MM.1S (cell line): ENCODE results near the gene TRAPPC8.

ENCODE experiments used
- EZH2phosphoT487 ChIP-seq: fragments of 300-600 bp; sonication (generic); IDR thresholded peaks from 2 replicates; pipeline ENCODE4 v1.6.1; 2018; ENCODE audit warnings: antibody characterized with exemption, low read length
- TF ChIP-seq, protein P1 (sequence below): fragments of 300-600 bp; sonication (generic); IDR thresholded peaks from 2 replicates; pipeline ENCODE4 v1.5.1; 2016; ENCODE audit warnings: antibody characterized with exemption, low read length, mixed read lengths

DNA sequence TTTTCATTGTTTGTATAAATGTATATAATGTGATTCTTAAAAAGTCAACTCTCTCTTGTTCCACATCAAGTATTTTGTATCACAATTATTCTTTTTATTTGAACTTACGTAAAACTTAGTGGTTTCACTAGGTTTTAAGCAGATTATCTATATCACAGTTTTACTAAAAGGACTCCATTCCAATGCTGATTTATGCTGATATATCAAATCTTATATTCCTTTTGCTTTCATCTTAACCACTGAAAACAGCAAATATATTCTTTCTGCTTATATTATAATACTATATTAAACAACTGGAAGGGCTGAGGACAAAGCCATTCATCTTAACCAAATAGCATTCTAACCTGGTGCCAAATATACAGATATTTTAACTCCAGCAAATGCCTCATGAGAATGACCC, 24.2 kb downstream of the TRAPPC8 start:
- TF ChIP-seq, protein P1, sequence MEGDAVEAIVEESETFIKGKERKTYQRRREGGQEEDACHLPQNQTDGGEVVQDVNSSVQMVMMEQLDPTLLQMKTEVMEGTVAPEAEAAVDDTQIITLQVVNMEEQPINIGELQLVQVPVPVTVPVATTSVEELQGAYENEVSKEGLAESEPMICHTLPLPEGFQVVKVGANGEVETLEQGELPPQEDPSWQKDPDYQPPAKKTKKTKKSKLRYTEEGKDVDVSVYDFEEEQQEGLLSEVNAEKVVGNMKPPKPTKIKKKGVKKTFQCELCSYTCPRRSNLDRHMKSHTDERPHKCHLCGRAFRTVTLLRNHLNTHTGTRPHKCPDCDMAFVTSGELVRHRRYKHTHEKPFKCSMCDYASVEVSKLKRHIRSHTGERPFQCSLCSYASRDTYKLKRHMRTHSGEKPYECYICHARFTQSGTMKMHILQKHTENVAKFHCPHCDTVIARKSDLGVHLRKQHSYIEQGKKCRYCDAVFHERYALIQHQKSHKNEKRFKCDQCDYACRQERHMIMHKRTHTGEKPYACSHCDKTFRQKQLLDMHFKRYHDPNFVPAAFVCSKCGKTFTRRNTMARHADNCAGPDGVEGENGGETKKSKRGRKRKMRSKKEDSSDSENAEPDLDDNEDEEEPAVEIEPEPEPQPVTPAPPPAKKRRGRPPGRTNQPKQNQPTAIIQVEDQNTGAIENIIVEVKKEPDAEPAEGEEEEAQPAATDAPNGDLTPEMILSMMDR: no peak
- no peak for TF ChIP-seq EZH2phosphoT487
